HG02884 (cell line): ENCODE results near the gene SRSF6.
"Not testable (repeated sequence)": the region's sequence is repeated elsewhere in the genome, so short reads cannot be mapped to it uniquely, and the experiment has no call there.

ENCODE experiments used
- ATAC-seq: cut with Tn5 transposase; IDR thresholded peaks from one replicate; pipeline ENCODE4 v1.9.1; 2021; ENCODE audit warnings: mild to moderate bottlenecking, moderate library complexity; ENCODE audit not compliant: unreplicated experiment

SRSF6 gene

DNA sequence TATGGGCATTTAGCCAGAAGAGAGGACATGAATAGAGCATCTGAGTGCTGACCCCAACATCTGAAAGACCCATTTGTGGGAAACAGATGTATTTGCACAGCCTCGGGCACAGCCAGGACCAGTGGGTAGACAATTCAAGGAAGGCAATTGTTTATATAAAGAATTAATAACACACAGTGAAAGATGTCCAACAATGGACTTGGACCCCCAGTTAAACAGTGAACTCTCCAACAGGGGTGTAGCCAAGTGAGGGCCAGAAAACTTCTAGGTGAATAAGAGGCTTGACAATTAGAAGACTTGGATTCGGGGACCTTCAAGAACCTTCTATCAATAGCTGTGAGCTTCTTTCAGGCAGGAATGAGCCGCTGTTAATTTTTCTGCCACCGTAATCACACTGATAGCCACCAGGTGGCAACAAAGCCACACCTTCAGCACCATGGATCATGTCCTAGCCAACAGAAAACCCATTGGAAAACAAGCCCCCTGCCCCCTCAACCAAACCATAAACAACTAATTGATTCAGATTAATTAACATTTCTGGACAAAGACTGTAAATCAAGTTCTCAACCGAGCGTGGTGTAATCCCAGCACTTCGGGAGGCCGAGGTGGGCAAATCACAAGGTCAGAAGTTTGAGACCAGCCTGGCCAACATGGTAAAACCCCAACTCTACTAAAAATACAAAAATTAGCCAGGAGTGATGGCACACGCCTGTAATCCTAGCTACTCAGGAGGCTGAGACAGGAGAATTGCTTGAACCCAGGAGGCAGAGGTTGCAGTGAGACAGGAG lies 8.8 kb upstream of the SRSF6 start:
- ATAC-seq = no peak

DNA sequence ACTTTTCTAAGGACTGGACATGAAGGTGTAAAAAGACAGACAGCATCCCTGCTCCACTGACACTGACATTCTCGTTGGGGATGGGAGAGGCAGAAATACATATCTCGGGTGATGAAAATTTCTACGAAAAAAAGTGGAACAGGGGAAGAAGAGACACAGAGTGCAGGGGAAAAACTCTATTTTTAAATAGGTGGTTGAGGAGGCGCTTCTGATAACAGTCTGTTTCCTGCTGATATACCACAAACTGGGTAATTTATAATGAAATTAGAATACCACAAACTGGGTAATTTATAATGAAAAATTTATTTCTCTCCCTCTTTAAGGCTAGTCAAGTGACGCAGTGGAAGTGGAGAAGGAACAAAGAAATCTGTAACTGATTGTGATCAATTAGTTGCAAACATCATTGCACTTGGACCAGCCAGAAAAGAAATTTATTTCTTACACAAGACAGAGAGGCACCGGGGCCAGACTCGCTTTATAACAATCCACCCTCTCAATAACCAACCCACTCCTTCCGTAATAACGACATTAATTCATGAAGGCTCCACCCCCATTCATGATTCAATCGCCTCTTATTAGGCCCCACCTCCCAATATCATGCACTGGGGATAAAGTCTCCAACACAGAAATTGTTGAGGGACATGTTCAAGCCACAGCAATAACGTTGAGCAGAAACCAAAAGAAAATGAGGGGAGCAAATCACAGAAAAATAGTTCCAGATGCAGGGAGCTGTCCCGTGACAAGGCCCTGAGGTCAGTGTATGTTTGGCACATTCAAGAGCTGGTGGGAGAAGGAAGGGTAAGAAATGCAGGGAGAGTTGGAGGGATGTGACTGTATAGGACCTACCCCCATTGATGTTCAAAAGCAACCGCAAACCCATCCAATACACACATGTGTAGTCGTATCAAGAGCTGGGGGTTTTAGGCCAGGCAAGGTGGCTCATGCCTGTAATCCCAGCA lies 6.6 kb upstream of the SRSF6 start:
- ATAC-seq = no peak

DNA sequence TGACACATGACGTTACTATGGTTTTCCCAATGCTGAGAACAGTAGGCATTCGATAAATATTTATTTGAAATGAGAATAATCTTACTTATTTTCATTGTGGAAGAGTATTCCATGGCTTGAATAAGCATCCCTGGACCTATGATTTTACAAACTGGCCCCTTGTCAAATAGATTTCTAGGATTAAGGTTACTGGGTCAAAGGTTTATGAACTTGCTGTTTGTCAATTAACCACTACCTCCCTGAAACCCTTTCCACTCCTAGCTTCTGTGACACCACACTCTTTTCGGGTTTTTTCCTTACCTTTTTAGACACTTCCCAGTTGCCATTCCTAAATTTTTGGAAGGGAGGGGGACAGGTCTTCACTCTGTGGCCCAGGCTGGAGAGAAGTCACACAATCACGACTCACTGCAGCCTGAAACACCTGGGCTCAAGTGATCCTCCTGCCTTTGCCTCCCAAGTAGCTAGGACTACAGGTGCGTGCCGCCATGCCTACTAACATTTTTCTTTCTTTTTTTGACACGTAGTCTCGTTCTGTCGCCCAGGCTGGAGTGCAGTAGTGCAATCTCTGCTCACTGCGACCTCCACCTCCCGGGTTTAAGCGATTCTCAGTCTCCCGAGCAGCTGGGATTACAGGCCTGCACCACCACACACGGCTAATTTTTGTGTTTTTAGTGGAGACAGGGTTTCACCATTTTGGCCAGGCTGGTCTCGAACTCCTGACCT lies 5.1 kb upstream of the SRSF6 start:
- no peak for ATAC-seq

DNA sequence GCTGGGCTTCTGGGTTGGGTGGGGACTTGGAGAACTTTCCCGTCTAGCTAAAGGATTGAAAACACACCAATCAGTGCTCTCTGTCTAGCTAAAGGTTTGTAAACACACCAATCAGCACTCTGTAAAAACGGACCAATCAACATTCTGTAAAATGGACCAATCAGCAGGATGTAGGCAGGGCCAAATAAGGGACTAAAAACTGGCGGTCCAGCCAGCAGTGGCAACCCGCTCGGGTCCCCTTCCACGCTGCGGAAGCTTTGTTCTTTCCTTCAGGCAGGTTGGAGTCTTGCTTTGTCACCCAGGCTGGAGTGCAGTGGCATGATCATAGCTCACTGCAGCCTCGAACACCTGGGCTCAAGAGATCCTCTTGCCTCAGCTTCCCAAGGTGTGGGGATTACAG lies 1.4 kb upstream of the SRSF6 start:
- not testable (repeated sequence) for ATAC-seq

DNA sequence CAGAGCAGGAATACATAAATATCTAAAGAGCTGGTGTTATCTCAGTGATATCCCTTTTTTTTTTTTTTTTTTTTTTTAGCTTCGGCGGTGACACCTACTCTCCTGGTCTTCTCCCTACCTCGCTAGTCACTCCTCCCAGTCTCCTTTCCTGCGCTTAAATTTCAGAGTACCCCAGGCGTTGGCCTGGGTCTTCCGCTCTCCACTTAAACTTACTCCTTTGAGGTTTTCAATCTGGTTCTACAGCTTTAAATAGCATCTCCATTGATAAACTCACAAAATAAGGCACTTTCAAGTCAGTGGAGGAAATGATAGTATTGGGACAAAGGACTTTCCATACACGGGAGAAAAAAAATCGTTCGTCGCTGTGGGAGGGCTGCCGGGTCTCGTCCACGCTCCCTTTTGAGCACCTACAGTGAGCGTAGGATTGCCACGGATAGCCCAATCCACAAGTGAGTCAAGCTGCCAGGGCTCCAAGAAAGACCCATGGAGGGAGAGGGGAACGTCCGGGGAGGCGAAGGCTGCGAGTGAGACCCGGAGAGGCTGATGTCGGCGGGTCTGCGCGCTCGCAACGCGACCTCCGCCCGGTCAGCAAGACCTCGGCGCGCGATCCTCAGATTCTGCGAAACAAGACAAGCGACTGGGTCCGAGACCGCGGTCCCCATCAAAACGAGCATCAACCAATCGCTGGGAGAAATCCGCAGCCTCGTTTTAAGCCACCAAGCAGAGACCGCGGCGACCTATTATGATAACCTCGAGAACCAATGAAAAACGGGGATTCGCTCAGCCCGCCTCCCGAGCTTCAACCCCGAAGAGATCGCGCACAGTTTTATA lies 672 bp upstream of the SRSF6 start:
- ATAC-seq = peak; percentile 86

DNA sequence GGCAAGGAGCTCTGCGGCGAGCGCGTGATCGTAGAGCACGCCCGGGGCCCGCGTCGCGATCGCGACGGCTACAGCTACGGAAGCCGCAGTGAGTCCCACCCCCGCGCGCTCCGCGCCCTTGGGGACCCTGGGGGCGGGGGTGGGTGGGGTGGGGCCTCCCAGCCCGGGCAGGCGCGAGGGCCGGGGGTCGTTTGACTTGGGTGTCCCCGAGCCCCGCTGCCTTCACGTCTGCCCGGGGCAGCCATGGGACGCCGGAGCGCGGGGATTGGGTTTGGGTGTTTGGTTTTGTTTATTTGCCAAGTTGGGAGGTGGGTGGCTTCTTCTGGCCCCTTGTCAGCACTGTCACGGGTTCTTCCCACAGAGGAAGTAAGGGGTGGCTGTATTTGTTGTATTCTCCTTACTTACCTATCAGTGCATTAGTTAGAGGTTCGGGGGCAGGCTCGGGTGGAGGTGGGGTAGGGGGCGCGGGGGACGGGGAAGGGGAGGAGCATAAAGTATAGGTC lies 777 bp downstream of the SRSF6 start:
- ATAC-seq = no peak

DNA sequence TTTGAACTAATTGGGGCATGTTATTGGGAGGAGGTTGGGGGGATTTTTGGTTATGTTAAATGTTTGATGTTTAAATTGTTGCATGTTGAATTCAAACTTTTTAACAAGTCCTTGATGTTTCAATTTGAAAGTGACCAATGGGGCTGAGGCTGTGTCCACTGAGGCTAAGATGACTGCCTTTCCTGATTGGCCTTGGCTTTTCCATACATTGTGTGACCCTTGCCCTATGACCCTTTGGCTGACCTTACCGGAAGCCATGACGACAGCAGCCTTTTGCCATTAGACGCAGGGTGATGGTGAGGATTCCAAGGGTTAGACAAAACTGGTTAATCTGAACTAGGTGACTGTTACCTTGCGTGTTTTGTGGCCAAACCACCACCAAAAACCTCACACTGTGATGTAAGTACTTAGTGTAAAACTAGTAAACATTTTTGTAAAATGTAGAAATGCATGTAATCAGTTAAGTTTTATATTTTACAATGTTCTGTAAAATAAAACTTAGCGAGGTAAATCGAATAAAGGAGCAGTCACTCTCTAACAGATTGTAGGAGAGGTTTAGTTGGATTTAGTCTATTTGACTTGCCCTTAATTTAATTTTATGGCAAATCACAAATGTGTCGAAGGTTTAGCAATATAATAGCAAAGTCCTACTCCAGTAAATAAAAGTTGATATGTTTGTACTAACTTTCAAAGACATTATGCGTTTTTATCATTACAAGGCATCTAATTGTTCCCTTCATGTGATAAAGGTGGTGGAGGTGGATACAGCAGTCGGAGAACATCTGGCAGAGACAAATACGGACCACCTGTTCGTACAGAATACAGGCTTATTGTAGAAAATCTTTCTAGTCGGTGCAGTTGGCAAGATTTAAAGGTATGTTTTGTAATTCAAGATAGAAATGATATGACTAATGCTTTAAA lies 1.6 kb downstream of the SRSF6 start:
- no peak for ATAC-seq

DNA sequence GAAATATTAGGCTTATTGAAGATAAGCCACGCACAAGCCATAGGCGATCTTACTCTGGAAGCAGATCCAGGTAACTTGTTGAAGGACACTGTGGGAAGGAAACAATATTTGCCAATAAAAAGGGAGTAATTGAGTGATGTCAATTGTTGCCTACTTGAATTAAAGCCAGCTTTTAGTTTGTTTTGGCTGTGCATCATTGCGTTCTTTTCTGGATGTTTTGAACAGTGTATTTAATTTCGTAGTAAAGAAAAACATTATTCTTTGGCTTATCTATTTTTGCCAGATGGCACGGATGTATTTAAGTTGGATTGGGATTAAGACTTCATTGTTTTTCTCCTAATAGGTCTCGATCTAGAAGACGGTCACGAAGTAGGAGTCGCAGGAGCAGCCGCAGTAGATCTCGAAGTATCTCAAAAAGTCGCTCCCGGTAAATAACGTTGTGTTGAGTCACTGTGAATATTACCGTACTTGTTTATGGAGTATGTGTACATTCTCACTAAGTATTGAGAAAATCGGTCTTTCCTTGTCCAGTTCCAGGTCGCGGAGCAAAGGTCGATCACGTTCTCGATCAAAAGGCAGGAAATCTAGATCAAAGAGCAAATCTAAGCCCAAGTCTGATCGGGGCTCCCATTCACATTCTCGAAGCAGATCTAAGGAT lies 2.6 kb downstream of the SRSF6 start:
- ATAC-seq = no peak

DNA sequence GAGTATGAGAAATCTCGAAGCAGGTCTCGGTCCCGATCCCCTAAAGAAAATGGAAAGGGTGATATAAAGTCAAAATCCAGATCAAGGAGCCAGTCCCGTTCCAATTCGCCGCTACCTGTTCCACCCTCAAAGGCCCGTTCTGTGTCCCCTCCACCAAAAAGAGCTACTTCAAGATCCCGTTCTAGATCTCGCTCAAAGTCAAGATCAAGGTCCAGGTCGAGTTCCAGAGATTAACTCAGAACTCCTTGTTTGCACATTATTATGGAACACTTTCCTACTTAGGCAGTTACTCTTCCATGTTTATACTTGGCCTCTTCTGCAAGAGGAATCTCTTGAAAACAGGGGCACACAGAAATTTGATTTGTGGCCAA lies 3.1 kb downstream of the SRSF6 start:
- ATAC-seq = no peak

DNA sequence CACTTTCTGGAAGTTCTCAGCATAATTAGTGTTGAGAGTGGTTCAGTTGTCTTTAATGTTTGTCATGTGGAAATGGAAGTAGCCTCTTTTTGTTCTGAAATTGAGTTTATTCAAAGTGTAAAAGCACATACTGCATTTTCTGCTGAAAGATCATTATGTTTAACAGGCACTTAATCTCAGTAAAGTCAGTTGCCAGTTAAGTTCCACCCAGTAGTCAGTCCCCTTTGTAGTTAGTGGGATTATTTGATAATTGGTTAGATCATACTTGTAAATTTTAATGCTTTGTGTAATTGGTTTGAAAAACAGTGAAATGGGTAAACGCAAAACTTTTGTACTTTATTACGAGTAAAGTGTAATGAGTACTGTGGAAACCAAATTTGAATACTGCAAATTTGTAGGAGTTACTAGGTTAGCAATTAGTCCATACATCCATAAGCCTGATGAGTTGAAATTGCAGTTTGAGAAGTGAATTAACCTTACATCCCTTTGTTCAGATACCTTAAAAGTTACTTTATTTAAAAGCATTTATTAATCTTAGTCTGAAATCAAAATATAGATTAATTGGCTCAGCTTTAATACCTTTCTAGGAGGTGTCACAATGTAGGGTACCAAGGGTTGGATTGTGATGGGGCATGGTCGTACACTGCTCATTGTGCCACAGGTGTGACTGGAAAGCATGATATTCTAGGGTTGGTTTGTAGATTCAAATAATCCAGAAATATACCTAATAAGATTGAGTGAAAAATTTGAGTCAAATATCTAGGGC lies 4.4 kb downstream of the SRSF6 start:
- no peak for ATAC-seq

DNA sequence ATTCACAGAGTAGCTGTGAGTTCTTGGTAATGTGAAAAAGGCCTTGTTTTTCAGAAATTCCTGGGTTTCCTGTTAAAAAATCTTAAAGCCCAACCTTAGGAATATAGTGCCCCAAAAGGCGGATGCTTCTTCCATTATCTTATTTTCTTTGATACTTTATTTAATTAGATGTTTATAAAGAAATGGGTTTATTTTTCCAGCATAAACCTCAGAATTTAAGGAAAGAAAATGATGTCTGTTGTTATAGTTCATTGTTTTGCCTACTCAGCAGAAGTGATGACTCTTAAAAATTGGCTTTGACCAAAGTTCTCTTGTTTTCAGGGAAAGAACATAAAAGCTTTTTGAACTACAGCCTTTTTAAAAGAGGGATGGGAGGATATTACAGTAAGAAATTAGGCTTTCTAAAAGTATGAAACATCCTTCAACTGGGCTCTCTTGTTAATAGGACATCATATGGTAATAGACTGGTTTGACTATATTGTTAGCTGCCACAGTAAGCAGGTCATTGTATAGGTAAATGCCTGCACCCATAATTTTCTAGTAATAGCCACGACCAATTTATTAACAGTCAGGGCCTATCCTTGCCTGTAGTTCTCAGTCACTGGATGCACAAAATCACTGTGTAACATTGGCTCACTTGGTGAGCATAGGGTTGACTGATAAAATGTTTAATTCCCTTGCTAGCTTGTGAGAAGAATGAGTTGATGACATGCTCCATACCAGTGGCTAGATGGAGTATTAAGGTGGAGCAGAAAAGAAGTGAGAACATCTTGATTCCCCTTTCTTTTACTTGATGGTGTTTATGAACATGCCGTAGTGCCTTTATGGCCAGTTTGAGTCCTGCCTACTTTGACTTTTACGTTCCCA lies 5.2 kb downstream of the SRSF6 start:
- ATAC-seq = no peak

DNA sequence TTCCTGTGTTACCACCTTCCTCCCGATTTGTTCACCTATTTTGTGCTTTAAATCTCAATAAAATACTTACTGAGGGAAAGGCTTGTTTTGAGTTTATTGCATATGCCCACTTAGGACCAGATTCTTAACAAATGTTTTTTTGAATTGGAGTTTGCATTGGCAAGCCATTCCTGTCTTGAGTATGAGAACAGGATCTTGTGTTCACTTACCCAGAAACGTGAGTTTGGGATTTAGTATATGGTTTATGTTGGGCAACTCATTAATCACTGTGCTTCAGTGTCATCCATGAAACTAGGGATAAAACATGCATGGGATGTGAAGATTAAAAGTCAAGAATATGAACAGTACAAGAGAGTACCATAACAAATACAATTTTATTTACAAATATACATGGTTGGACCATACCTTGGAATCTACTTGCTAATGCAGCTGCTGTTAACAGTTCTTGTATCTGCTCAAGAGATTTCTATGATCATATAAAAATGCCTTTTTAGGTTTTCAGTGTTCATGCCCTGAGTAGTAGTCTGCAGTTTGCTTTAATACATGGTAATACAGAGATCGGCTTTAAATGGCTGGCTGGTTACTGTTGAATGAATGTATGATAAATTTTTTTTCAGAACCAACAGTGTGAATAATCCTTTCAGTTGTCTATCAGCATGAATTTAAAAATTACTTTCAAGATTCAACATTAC lies 6.0 kb downstream of the SRSF6 start:
- no peak for ATAC-seq

DNA sequence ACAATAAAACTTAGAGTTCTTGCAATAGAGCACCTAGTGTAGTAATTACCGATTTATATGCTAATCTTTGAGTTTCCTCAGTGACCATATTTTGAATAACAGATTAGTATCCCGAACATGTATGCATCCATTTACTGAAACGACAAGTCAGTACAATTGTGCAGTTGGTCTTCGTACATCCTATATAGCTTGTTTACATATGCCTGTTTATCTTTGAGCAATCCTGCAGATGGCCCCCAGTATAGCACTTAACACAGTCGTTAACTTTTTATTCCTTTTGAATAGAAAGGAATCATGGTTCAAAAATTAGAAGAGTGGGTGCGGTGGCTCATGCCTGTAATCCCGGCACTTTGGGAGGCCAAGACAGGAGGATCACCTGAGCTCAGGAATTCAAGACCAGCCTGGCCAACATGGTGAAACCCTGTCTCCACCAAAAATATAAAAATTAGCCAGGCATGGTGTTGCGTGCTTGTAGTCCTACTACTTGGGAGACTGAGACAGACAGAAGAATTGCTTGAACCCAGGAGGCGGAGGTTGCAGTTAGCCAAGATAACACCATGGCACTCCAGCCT lies 6.6 kb downstream of the SRSF6 start:
- ATAC-seq = no peak

DNA sequence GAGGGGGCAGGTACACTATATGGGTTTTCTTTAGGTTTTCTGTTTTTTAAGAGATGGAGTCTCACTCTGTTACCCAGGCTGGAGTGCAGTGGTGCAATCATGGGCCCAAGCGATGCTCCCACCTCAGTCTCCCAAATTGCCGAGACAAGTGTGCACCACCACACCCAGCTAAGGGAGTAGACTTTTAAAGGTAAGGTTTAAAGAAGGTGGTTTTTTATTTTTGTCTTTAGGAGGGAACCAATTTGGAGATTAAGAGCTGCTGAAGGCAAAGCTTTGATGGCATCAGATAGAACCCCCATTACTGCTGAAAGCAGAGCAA lies 7.9 kb downstream of the SRSF6 start:
- ATAC-seq = no peak

DNA sequence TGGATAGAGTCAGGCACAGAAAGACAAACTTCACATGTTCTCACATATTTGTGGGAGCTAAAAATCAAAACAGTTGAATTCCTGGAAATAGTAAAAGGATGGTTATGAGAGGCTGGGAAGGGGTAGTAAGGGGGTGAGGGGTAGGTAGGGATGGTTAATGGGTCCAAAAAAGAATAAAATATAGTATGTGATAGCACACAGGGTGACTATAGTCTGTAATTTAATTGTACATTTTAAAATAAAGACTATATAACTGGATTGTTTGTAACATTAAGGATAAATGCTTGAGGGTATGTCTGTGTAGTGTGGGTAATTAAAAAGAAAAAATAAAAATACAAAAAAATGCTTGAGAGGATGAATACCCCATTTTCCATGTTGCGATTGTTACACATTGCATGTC lies 9.9 kb downstream of the SRSF6 start:
- no peak for ATAC-seq

DNA sequence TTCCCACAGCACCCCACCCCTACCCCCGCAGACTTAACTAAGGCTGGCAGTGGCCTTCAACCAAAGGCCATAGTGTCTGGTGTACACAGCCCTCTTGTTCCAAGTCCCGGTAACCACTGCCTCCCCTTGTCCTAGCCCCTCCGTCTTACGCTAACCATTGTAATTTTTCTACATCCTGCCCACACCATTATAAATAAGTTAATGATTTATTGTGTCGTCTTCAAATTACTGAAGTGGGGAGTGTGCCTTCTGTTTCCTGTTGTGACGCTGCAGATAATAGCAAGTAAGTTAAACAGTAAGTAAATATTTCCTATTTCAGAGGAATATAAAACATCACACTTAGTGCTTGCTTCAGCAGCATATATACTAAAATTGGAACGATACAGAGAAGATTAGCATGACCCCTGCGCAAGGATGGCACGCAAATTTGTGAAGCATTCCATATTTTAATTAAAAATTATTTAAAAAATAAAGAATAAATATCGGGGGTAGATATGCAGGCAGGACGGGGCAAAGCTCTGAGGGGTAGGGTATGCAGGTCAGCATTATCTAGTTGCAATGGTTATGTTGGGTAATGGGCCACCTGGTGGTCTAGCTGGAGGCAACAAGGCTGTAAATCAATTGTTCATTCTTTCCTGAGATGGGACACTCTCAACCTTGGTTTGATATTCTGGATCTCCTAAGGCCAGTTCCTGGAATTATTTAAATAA lies 15.1 kb downstream of the SRSF6 start:
- ATAC-seq = no peak
